Measurements from ENCODE around the gene ALKBH4.
A peak's percentile ranks its signal among the peaks of the same experiment; 100 is the strongest.

Gene ALKBH4

GRCh38 chr7:102452451-102452850 is 12.2 kb downstream of the ALKBH4 start:
- no peak for DNase-seq

GRCh38 chr7:102451371-102452054 is 13.2 kb downstream of the ALKBH4 start:
- DNase-seq = no peak

- peak; percentile 60 to 68 for DNase-seq
Measured at GRCh38 chr7:102450242-102450641, 14.4 kb downstream of the ALKBH4 start.

GRCh38 chr7:102449136-102449535 is 15.5 kb downstream of the ALKBH4 start:
- DNase-seq = no peak

GRCh38 chr7:102447311-102447710 is 17.4 kb downstream of the ALKBH4 start:
- no peak for DNase-seq

GRCh38 chr7:102446387-102447156 is 18.1 kb downstream of the ALKBH4 start:
- no peak for DNase-seq

- DNase-seq = no peak
Measured at GRCh38 chr7:102445674-102446071, 19.0 kb downstream of the ALKBH4 start.

GRCh38 chr7:102444961-102445673 is 19.5 kb downstream of the ALKBH4 start:
- DNase-seq = peak in 1 of 2 donors; percentile 37

- DNase-seq = no peak
Measured at GRCh38 chr7:102439963-102440795, 24.5 kb downstream of the ALKBH4 start.

- DNase-seq = no peak
Measured at GRCh38 chr7:102436118-102436517, 28.5 kb downstream of the ALKBH4 start.

- DNase-seq = peak in 1 of 2 donors; percentile 30
Measured at GRCh38 chr7:102434039-102434486, 30.6 kb downstream of the ALKBH4 start.

- DNase-seq = peak; percentile 90 to 91
Measured at GRCh38 chr7:102433219-102434038, 31.2 kb downstream of the ALKBH4 start, which contains the start of gene ORAI2. TSS of gene ORAI2 (plus strand) at chr7:102433575. CDS start at chr7:102438957, 5,382 bp downstream.

GRCh38 chr7:102432442-102433218 is 32.0 kb downstream of the ALKBH4 start:
- DNase-seq = peak in 1 of 2 donors; percentile 71

- peak; percentile 77 to 81 for DNase-seq
Measured at GRCh38 chr7:102431617-102432298, 32.9 kb downstream of the ALKBH4 start.

GRCh38 chr7:102429141-102429899 is 35.3 kb downstream of the ALKBH4 start:
- no peak for DNase-seq

- no peak for DNase-seq
Measured at GRCh38 chr7:102427019-102427405, 37.7 kb downstream of the ALKBH4 start.

- peak; percentile 77 to 84 for DNase-seq
Measured at GRCh38 chr7:102426268-102427018, 38.2 kb downstream of the ALKBH4 start.

GRCh38 chr7:102425639-102426267 is 38.9 kb downstream of the ALKBH4 start:
- peak; percentile 90 to 94 for DNase-seq
